ENCODE data around the gene PKMYT1.

GRCh38 chr16:2930236-2930635, 50.0 kb downstream of the PKMYT1 start:
- no peak for TF ChIP-seq POLR2A (IDR thresholded peaks at IDR 0.05)
- TF ChIP-seq CTCF (IDR thresholded peaks at IDR 0.05): no peak
- no peak for TF ChIP-seq POLR2AphosphoS5 (IDR thresholded peaks at IDR 0.05; ENCODE audit: insufficient read depth in 1 of 2, low read depth in 1 of 2)
